CD4-positive, alpha-beta T cell treated with Interleukin-21 for 1 hour (primary cell): ENCODE measurements around the gene VAV2.
"Not testable (repeated sequence)": the region's sequence is repeated elsewhere in the genome, so short reads cannot be mapped to it uniquely, and the experiment has no call there.

ENCODE experiments used
- DNase-seq: peaks from one replicate; pipeline ENCODE4 v3.0.0-alpha.2; 2020

Gene VAV2

GRCh38 chr9:133934482-133935232 is 57.5 kb downstream of the VAV2 start:
- DNase-seq, result no peak

DNA sequence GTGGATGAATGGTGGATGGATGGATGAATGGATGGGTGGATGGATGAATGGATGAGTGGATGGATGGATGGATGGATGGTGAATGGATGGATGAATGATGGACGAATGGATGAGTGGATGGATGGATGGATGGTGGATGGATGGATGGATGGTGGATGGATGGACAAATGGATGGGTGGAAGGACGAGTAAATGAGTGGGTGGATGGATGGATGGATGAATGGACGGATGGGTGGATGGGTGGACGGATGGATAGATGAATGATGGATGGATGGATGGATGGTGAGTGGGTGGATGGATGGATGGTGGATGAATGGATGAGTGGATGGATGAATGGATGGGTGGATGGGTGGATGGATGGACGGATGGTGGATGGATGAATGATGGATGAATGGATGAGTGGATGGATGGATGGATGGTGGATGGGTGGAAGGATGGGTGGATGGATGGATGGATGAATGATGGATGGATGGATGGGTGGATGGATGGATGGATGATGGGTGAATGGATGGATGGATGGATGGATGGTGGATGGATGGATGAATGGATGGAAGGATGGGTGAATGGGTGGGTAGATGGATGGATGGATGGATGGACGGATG is 58.6 kb downstream of the VAV2 start:
- DNase-seq, result no peak

- DNase-seq, result no peak
Measured at GRCh38 chr9:133932633-133933032, 59.5 kb downstream of the VAV2 start.

- DNase-seq, result no peak
Measured at GRCh38 chr9:133932181-133932580, 59.9 kb downstream of the VAV2 start.

DNA sequence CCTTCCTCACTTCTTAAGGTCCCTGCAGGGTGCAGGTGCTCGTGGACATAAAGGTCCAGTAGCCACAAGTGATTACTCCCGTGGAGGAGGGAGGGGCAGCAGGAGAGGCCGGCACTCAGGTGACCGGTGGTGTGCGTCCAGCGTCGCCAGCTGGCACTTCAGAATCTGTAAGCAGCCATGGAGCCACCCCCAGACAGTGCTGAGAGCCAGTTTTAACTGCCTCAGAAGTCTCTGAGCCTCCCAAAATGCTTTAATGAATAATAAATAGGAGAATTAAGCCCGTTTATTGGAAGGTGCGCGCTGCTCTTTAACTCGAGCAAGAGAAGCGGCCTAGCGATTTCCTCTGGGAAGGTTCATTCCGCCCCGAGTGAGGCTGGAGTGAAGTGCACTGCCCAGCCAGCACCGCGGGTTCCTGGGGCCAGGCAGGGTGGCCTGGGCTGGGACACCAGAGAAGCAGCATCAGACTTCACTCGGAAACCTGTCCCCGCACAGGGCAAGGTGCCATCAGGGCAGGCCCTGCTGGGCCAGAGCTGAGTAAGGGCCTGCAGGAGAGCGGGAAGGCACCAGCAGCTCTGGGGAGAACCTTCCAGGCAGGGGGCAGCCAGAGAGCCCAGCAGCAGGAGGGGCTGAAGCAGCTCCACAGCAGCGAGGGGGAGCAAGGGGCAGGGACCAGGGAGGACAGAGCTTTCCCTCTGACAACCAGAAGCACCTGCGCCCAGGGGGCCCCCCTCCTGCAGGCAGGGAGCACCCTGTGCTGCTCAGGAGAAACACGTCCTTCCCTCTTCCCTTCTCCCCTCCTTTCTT is 61.2 kb downstream of the VAV2 start:
- no peak for DNase-seq

GRCh38 chr9:133930046-133930681 is 62.0 kb downstream of the VAV2 start:
- no peak for DNase-seq

GRCh38 chr9:133929599-133929998 is 62.5 kb downstream of the VAV2 start:
- DNase-seq, result no peak

DNA sequence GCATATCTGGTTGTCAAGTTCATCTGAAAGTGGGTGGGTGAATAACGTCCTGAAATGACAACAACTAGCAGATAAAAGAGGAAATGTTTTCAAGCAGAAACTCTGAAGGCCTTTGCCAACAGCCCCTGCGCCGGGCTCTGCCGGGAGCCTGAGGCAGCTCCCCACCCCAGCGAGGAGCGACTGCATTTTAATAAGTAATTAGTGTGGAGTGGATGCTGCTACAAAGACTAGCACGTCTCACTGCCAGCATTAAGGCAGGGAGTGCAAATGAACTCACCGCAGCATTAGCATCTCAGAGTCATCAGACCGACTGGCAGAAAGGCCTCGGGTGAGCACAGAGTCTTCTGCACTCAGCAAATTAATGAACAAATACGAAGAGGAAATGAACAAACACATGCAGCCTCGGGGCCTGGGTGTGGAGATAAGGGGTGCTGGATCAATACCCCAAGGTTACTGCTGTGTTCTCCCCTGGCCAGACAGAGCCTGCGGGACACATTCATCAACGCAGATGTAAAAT is 63.8 kb downstream of the VAV2 start:
- DNase-seq, result no peak

DNA sequence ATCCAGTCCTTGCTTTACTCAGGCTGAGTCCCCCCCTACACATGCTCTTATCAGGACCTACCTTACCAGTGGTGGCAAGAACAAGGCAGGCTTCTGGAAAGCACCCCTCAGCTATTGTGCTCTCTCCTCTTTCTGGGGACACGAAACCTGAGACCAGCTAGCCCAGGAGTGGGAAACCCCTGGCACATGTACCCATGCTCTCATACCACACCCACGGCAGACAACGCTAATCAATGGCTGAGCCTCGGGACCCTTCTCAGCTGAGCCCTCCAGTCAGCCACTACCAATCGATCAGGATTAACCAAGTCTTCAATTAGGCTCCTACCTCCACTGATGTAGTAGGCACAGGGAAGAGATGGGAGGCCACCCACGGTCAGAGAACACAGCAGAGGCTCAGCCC is 65.1 kb downstream of the VAV2 start:
- no peak for DNase-seq

DNA sequence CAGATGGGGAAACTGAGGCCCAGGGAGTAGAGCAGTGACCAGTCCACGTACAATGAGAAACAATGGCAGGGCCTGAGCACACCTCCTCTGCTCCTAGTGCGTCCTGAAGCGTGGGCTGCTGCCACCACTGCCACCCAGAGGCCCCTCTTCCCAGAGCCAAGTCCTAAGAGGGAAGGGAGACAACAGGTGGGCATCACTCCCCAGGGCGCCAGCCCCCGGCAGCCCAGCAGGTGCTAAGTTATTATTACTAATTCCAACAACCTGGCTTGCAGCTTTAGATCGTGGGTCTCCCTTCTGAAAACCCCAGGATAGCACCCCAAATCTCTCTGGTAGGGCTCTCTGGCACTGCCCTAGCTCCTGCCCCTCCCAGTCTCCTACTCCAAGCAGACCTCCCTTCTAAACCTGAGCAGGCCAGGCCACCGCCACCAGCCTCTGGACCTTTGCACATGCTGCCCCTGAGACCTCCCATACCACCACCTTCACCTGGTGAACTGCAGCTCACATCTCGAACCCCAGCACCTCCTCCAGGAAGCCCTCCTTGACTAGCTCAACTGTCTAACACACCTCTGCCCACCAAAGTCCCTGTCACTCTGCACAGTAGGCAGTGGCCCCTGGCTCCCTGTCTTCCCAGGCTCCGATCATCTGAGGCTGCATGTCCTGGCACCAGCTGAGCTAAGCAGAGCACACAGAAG is 65.8 kb downstream of the VAV2 start:
- no peak for DNase-seq

GRCh38 chr9:133924453-133924852 is 67.7 kb downstream of the VAV2 start:
- no peak for DNase-seq

DNA sequence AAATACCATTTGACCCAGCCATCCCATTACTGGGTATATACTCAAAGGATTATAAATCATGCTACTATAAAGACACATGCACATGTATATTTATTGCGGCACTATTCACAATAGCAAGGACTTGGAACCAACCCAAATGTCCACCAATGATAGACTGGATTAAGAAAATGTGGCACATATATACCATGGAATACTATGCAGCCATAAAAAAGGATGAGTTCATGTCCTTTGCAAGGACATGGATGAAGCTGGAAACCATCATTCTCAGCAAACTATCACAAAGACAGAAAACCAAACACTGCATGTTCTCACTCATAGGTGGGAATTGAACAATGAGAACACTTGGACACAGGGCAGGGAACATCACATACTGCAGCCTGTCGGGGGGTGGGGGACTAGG is 68.5 kb downstream of the VAV2 start:
- not testable (repeated sequence) for DNase-seq

DNA sequence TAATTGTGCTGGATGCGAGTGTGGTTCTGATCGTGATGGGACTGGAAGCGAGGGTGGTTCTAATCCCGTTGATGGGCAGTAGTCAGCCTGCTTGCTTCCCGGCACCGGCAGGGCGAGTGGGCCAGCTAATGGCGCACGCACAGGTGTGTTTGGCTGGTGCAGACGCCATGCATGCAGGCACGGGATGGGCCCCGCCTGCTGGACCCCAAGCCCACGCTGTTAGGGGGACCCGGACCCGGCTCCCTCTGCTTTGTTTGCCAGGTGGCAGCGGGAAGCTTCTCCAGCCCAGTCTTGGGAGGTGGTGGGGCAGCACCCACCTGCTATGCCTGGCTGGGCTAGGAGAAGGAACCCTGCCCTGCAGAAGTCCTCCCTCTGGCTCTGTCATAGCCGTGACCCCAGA is 70.3 kb downstream of the VAV2 start:
- no peak for DNase-seq

DNA sequence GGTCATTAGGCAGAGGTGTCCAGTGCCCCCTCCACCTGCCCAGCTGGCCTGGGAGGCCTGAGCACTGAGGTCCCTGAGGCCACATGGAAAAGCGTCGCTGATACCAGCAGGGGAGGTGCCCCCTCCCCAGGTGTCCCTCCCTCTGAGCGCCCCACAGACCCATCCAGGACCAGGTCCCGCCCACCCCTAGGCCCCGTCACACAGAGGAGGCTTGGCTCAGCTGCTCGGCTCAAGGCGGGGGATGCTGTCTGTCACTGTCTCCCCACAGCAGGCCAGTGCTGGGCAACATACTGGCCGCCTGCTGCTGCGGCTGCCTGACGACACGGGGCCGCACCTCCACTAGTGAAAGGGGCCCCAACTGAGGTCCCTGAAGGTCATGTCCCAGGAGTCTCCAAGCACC is 71.7 kb downstream of the VAV2 start:
- no peak for DNase-seq

DNA sequence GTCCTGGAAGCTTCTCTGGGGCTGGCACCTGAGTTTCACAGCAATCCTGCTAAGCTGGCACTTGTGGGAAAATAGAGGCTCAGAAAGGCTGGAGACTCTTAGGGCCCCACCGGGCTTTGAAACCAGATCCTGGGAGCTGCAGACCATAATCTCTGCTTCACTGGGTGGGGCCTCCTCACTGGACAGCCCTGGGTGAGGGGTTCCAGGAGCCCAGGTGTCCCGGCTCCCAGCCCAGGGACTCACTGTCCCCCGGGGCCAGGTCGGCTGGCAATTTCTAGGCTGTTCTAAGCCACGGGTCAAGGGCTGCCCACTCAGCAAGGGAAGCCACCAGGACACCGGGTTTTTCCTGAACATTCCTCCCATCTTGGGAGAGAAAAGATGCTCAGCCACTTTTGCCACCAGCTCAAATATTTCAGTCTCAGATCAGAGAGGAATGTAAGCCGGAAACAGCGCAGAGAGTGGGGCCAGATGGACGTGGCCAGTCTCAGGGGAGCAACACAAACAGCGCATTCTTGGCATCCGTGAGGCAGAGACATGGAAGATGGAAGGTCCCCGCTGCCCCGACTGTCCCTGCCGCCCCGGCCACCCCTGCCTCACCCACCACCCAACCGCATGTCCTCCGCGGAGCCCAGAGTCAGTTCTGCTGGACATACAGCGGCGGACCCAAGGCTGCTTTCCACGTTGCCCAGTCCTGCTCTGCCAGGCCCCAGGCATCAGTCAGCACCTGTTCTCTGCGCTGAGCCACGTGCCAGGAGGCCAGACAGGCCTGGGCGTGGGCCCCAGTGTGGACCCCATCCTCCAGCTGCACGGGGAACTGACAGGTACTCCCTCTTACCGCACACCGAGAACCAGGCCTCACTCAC is 72.6 kb downstream of the VAV2 start:
- DNase-seq, result no peak

- no peak for DNase-seq
Measured at GRCh38 chr9:133918111-133918813, 73.9 kb downstream of the VAV2 start.

DNA sequence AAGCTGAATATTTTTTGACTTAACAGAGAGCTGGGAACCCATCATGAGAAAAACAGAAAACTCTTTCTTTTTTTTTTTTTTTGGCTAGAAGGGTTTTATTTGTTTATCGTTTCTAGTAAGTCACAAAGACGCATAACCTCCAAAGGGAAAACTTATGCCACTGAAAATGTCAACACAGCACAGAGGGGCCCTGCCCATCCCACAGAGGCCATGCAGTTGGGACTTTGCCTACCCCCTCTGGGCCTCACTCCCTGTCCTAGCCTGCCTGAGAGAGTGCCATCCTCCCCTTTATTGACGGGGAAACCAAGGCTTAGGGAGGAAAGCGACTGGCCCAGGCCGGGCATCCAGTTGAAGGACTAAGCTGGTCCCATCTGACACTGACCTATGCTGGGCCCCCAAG is 74.7 kb downstream of the VAV2 start:
- DNase-seq, result no peak

DNA sequence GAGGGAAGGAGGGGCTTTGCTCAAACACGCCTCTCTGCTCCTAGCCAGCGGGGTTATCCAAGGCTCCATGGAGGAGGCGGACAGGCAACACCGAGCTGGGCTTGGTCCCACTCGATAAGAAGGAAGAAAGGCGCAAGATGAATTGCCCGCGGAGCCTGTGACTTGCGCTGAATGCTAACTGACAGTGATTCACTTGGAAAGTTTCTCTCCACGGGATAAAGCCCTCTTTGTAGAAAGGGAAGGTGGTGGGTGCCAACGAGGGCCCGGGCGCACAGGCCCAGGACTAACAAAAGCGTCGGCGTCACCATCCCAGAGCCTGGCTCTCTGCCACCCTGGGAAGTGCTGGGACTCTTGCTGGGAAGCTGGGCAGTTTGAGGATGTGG is 76.0 kb downstream of the VAV2 start:
- no peak for DNase-seq

GRCh38 chr9:133915534-133916158 is 76.5 kb downstream of the VAV2 start:
- DNase-seq, result no peak
